HG03520 (cell line): Measurements from ENCODE around the gene PTP4A2.

ENCODE experiments used
- ATAC-seq: cut with Tn5 transposase; IDR thresholded peaks from one replicate; pipeline ENCODE4 v1.9.1; 2021; ENCODE audit warnings: mild to moderate bottlenecking, moderate library complexity; ENCODE audit not compliant: unreplicated experiment

The PTP4A2 gene

GRCh38 chr1:31938184-31938975 lies at the start of gene PTP4A2:
TSS of gene PTP4A2 (minus strand) at chr1:31938368. CDS start at chr1:31919065, 19,303 bp downstream.
- ATAC-seq = peak; percentile 71

GRCh38 chr1:31987135-31987619 lies 49.0 kb upstream of the PTP4A2 start:
- no peak for ATAC-seq

DNA sequence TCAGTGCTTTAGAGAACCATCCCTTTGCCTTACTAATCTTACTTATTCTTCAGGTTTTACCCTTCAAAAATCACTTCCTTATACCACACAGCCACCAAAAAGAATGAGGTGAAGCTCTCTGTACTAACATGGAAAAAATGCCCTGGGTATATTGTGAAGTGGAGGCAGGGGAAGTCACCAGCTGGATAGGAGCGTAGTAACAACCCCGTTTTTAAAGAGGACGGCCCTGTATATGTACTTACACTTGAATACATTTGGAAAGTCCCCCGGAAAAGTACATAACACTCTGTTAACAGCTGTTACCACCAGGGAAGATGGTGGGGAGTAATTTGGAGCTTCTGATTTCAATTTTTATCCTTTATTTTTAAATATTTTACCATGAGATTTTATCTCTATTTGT lies 47.3 kb upstream of the PTP4A2 start:
- ATAC-seq = no peak

GRCh38 chr1:31984419-31985347 lies 46.5 kb upstream of the PTP4A2 start:
- ATAC-seq = no peak

- no peak for ATAC-seq
These were observed 43.8 kb upstream of the PTP4A2 start for GRCh38 chr1:31981972-31982371.

- no peak for ATAC-seq
These were observed 43.3 kb upstream of the PTP4A2 start for GRCh38 chr1:31981456-31981839.

GRCh38 chr1:31980835-31981455 lies 42.8 kb upstream of the PTP4A2 start:
- ATAC-seq = no peak

GRCh38 chr1:31978843-31979400 lies 40.8 kb upstream of the PTP4A2 start:
- no peak for ATAC-seq

DNA sequence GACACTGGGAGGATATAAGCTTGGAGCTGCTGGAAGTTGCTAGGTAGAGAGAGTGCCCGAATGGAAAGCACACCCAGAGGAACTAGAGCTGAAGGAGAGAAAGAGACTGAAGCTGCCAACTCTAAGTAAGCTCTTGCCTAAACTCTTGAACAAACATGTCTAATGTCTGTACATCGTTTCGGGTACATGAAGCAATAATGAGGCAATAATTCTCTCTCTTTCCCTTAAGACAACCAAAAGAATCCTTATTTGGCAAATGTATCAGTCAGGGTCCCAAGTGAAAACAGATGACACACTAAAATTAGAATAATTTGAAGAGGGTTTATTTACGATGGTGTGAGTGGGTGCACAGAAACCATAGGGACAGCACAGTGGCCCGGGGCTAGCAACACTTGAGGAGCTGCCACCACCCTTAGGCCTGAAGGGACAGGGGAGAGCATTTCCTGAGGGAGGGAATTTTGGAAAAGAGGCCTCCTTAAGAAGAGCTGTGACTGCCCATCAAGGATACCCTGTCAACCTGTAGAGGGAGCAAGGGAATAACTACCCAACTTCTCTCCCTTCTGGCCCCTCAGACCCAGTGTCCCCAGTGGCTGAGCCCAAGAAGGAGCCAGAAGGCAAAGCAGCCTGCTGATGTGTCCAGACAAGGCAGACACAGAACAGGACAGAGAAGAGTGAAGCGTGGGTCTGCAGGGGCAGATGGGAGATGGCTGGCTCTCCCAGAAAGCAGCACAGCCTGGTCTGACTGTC lies 39.4 kb upstream of the PTP4A2 start:
- no peak for ATAC-seq

DNA sequence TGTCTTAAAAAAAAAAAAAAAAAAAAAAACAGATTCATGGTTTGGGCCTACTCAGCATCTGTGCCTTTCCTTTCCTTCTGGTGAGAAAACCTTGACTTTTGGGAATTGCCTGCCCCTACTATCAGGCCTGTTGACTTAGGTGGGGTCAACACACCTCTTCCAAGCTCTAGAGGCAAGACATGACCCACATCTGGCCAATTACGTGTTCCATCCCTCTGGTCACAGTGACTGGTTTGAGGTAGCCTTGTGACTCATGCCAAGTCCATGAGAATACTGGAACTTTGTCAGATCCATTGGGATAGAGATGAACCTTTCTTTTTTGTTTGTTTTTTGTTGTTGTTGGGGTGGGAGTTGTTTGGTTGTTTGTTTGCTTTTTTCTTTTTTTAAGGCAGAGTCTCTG lies 38.2 kb upstream of the PTP4A2 start:
- no peak for ATAC-seq

DNA sequence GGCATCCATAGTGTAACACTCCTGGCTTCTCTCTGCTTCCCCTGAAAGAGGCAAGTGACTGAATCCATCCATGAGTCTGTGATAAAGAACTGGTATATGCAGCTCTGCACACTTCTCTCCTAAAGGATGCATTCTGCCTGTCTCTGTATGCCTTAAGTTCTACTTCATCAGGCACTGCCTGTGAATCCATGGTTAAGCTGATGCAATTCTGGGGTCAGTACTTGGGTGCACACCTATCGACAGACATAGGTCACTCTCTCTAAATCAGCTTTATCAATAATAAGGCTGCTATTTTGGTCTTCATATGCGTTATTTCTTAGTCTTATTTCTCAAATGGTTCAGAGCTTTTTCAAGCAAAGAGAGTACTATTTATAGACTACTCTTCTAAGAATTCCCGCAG lies 32.7 kb upstream of the PTP4A2 start:
- ATAC-seq = no peak

DNA sequence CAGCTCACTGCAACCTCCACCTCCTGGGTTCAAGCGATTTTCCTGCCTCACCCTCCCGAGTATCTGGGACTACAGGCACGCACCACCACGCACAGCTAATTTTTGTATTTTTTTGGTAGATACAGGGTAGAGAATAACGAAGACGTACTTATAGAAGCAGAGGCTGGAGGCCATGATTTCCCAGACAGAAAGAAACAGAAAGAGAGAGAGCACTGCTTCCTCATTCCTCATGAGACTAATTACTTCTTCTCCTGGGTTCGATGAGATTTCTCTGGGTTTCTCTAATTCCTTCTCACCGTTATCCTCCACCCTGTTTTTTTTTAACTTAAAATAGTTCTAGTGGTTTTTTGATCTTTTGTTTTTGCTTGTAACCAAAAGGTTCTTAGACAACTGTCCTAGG lies 23.4 kb upstream of the PTP4A2 start:
- ATAC-seq = no peak

- no peak for ATAC-seq
These were observed 21.6 kb upstream of the PTP4A2 start for GRCh38 chr1:31959521-31960340.

DNA sequence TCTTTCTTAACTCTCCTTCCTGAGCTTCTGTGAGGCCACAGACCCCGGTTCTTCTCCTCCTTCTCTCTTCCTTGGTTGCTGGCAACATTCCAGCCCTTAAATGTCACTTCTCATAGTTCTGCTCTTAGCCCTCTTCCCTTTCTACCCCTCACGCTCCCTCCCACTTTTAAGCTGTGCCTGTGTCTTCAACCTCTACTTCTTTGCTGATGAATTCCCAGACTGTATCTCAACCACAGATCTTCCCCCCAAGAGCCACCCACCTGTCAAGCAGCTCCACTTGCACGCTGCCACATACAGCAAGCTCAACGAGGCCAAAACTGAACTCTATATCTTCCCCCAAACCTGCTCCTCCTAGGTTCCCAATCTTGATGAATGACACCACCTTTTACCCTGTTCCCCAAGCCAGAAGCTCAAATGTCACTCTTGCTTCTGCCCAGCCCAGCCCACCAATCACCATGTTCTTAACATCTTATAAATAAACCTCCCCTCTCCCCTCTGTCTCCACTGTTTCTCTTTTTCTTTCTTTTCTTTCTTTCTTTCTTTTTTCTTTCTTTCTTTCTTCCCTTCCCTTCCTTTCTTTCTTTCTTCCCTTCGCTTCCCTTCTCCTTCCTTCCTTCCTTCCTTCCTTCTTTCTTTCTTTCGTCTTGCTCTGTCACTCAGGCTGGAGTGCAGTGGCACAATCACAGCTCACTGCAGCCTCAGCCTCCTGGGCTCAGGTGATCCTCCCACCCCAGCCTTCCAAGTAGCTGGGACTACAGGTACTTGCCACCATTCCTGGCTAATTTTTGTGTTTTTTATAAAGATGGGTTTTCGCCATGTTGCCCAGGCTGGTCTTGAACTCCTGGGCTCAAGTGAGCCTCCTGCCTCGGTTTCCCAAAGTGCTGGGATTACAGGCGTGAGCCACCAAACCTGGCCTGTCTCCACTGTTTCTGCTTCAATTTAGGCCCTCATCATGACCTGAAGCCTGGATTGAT lies 19.8 kb upstream of the PTP4A2 start:
- ATAC-seq = no peak

- peak; percentile 62 for ATAC-seq
These were observed 18.0 kb upstream of the PTP4A2 start for GRCh38 chr1:31955917-31956736.

DNA sequence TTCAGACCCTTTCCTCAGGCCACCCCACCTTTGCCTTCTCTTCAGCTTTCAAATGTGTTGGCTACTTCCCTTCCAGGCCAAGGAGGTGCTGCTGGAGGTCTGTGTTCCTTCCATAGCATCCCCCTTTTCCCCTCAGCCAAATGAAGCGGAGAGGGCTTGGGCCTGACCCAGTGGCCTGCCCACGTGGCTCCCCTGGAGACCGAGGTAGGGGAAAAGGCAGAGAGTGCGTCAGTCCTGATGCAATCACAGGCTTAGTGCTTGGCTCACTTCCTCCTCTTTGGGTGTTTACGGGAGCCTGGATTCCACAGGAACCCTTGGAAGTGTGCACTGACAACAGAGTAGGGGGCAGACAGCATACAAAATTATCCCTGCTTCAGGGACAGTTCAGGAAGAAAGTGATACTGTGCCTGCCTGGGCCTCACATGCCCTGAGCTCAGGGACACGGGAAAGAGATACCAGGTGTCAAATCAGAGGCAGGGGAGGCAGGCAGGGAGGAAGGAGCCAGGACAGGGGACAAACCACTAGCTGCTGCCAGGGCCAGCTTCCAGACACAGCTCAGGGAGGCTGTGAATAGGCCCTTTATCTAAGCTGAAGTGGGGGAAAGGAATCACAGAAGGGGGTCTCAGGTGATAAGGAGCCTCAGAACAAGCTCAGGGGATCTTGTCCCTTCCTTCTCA lies 16.6 kb upstream of the PTP4A2 start:
- no peak for ATAC-seq

DNA sequence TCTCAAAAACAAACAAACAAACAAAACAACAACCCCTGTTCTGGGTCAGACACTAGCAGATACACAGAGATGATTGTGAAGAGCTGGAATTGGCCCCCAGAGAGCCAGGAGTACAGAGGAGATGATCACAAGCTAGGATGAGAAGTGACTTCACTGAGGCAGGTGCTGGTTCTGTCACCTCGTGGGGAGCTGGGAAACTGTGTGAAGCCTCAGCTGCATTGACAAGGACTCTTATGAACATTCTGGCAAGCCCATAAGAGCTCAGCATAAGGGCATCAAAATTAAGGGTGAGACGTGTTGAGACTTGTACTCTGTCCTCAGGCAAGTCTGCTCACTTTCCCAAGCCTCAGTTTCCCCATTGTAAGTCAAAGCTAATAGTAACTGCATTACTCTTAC lies 14.7 kb upstream of the PTP4A2 start:
- no peak for ATAC-seq
